HG02623 (cell line): ENCODE results near the gene IQCC.

Source experiments
- ATAC-seq: cut with Tn5 transposase; IDR thresholded peaks from one replicate; pipeline ENCODE4 v1.9.1; 2021; ENCODE audit warnings: moderate library complexity; ENCODE audit not compliant: unreplicated experiment

IQCC gene

DNA sequence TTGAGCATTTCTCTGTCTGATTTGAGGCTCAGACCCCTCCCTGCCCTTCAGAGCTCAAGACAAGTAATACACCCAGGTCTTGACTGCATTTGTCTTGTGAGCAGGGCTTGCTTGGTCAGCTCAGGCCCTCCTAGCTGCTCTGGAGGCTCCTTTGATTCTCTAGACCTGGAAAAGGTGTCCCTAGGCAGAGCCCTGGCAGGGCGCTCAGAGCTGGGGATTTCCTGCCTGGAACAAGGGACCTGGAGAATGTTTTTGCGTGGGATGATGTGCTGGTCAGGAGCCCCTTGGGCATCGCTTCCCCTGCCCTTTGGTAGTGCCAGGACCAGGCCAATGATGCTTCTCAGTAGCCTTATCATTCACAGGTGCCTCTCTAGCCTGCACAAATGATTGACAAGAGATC, 9.9 kb upstream of the IQCC start:
- ATAC-seq = no peak

DNA sequence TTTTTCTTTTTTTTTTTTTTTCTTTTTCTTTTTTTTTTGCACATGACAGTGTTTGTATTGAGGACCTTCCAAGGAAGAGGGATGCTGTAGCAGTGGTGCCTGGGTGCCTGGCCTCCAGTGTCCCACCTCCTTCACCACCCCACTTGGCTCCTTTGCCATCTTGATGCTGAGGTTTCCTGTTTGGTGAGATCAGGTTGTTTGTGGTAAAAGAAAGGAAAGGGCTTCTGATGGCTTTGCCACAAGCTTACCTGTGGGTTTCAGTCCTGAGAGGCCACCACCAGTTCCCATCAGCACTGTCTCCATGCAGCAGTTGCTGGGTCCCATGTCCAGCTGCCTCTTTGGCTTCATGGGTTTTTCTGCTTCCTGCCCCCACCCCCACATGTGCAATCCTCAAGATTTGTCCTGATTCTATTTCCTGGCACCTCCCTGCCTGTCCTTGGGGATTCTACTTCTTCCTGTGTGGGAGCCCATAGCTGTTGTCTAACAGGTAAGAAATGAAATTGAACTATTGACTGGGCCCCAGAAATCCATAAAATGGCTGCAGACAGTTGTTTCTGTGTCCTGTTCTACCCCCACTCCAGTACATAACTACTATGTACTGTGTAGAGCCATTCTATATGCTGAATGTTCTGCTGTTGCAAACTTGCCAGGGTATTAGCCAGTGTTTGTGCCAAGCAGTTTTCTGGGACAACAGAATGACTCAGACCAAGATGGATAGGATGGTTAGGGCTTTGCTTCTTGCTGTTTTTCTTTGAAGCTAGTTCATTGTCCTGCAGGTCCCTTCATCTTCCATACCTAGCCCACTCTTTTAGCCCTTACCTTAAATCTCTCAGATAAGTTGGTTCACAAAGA, 9.3 kb upstream of the IQCC start:
- ATAC-seq = no peak

- no peak for ATAC-seq
Measured at GRCh38 chr1:32197074-32197473, 8.4 kb upstream of the IQCC start.

- no peak for ATAC-seq
Measured at GRCh38 chr1:32197837-32198236, 7.6 kb upstream of the IQCC start.

GRCh38 chr1:32198237-32199042, 7.0 kb upstream of the IQCC start:
- no peak for ATAC-seq

DNA sequence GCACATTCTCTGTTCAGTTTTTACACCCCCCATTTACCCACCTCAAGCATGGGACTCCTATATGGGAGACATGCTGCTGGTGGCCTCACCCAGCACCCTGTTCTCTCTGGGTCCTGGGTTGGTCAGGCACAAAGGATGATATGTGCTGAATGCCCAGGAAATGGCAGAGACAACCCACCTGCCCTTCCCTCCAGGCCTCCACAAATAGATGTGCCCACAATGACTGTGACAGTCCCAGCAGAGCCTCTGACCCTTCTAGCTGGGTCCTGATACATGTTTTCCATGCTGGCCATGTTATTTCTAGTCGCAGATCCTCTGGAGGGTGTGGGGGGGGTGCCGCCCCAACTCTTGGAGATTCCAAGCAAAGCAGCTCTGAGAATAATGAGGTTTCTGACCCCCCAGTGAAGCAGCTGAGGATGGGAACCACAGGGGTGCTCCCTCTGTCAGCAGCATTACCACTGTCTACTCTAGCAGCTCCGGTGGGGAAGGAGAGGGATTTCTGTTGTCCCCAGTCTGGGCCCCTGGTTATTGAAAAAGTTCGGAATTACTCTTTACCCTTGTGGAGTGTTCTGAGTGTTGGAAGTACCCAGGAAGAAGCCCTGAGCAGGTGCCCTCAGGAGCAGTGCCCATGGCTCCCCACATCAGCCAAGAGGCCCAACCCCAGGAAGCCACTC, 6.3 kb upstream of the IQCC start:
- no peak for ATAC-seq

GRCh38 chr1:32199717-32200072, 5.8 kb upstream of the IQCC start:
- ATAC-seq = no peak

DNA sequence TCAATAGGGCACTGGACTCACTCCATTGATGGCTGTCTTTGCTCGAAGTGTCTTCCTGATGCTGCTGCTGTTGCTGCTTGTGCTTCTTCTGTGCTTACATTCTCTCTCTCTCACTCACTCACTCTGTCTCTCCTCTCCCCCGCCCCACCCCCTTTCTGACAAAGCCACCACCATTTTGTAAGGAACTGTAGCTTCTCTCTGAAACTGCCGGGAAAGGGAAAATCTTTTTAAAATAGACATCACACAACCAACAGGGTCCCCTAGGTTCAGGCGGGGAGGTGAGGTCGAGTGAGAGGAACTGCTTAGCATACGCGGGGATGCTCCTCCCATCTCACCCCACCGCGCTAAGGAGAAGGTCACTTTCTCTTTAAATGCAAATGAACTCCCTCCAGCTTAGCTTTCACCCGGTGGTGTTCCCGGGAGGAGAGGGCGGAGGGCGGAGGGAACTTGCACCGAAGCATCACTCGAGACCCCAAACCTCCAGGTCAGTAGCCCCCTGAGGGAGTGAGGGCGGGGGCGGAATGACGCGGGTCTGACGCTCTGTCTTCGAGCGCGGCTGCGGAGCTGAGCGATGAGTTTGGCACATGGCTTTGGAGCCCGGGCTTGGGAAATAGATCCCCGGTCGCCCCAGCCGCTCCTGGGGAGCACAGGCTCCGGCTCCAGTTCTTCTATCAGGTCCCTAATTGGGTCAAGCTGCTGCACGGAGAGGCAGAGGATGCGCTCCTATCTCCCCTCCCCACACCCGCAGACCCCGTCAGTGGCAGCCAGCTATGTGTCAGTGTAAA, 5.1 kb upstream of the IQCC start, which contains the start of gene CCDC28B:
CCDC28B (plus strand) TSS at position 370 of the 785 bp plus-strand sequence. CDS start 1,341 bp downstream, outside the sequence.
- ATAC-seq = no peak

GRCh38 chr1:32201011-32201855, 4.2 kb upstream of the IQCC start:
- no peak for ATAC-seq

DNA sequence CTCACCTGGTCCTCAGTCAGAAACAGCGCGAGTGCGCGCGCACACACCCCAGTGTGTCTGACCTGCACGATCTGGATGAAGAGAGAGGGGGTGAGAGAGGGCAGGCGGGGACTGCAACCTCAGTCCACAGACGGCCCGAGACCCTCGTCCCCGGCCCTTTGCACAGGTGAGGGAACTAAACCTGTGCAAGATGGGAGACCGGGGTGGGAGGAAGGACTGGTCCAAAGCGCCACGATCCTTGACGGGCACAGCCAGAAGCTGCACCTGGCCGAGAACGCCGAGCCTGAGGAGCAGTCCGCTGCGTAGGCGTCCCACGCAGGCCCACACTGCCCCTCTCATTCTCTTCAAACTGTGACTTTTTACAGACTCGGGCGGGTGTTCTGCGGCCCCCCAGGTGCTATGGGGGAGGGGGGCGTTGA, 519 bp upstream of the IQCC start:
- no peak for ATAC-seq

GRCh38 chr1:32208469-32208868, 3.0 kb downstream of the IQCC start:
- ATAC-seq = no peak

DNA sequence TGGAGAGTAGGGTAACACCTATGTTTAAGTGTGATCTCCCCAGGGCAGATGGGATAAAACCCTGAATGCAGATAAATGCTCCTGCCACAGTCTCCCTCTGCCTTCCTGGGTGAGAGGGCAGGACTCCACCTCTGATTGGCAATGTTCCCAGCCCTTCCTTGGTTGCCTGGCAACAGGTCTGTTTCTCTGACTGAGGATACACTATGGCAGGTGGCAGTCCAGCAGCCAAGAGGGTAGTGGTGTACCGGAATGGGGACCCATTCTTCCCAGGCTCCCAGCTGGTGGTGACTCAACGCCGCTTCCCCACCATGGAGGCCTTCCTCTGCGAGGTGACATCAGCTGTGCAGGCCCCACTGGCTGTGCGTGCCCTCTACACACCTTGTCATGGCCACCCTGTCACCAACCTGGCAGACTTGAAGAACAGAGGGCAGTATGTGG, 3.4 kb downstream of the IQCC start, which contains the start of gene DCDC2B:
DCDC2B (plus strand) TSS at position 199 of the 438 bp plus-strand sequence; CDS start at position 204, 5 bp downstream.
- no peak for ATAC-seq

DNA sequence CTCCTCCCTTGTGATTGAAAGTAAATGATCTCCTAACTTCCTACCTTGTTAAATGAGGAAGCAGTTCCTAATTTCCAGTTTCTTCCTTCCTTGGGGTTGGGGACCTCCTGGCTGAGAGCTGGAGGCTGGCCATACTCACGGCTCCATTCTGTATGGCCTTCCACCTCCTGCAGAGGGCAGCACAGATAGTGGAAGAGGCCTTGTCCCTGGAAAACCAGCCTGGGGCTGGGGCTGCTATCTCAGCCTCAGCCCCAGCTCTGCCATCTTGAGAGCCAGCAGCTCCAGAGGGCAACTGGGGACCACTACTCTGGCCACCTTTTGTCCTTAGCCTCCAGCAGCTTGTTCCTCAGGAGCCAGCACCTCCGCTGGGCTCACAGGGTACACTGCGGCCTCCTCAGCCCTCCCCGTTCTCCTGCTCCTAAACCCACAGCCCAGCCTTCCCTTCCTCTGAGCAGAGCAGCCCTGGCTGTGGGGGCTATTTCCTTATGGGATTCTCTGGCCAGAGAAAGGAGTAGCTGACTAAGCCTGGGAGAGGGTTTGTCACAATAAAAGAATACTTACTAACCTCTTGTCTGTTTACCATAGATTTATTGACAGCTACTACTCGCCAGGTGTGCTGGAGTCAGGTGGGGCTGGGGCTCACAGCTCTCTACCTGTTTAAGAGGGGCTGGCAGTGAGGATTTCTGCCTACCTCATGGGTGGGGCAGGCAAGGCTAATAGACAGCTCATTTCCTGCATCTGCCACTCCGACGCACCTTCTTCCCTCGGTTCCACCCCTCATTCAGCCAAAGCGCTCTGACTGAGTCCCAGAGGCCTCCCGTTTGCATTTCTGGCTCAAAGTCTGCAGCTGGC, 10.4 kb downstream of the IQCC start:
- ATAC-seq = no peak

- no peak for ATAC-seq
Measured at GRCh38 chr1:32216566-32216965, 11.1 kb downstream of the IQCC start.

- ATAC-seq = no peak
Measured at GRCh38 chr1:32219022-32219421, 13.6 kb downstream of the IQCC start.

DNA sequence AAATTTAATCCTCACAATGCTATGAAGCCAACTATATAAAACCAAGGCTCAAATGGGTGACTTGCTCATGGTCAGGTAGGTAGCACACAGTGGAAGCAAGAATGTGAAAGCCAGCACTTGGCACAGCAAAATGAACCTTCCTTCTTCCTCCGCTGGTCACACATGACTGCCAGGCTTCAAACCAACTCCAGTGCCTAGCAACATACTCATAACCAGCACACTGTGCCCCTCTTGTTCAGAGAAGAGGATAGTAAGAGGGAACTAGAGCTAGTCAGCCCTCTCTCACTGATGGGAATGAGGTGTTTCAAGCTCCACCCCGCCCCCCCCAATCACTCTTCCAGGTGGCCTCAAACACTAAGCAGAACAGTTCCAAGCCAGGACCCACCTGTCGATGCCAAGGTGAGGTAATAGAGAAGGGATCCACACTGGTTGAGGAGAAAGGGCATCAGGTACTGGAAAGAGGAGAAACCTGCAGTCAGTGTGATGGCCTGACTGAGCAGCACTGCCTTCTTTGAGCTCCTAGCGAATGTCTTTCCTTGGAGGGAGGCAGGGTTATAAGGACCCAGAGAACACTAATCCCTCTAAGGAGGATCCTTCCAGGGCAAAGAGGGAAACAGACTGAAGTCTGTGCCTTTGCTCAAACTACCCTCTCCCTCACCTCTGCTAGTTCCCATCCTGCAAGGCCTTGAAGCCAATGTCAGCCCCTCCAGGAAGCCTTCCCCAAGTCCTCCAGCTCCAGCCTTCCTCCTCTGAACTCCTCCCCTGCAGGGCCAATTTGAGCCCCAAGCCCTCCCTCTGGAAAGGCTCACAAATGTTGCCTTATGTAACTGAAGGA, 15.5 kb downstream of the IQCC start:
- no peak for ATAC-seq

DNA sequence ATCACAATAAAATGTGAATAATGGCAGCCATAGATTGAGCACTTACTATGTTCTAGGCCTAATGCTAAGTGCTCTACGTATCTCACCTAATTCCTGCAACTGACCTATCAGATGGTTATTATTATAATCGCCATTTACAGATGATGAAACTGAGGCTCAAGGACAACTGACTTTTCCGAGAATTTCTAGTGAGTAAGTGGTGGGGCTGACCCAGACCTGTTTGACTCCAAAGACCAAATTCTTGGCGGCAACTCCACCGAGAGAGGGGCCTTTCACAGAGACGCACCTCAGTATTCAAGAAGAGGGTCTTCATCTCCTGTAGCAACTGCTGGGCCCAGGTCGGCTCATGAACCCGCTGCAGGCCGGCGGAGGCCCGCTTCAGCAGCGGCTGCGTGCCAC, 16.1 kb downstream of the IQCC start:
- ATAC-seq = no peak
